Forelimb muscle (tissue), 1 donor: Measurements from ENCODE around the gene SCP2D1. TPM values are rescaled to one million over a fixed set of nuclear protein-coding genes. Genes with fewer than 3 reads are reported as not detected.

ENCODE experiments used
- DNase-seq: peaks from one replicate; pipeline ENCODE4 v3.0.0-alpha.2; 2013; ENCODE audit warnings: low read depth
- polyA plus RNA-seq: library from polyadenylated mRNA; unstranded; fragments of 120-200 nt; gene quantifications from one replicate; pipeline ENCODE4 v1.2.1, GENCODE V29; 2013; ENCODE audit not compliant: insufficient read length

SCP2D1 gene
- polyA plus RNA-seq, 1 donor, result not detected

GRCh38 chr20:18815194-18815942 is 1.8 kb downstream of the SCP2D1 start:
- DNase-seq, result no peak

GRCh38 chr20:18822832-18823231 is 9.2 kb downstream of the SCP2D1 start:
- no peak for DNase-seq

GRCh38 chr20:18831830-18832499 is 18.4 kb downstream of the SCP2D1 start:
- no peak for DNase-seq

GRCh38 chr20:18832546-18833200 is 19.1 kb downstream of the SCP2D1 start:
- no peak for DNase-seq

GRCh38 chr20:18835466-18836256 is 22.1 kb downstream of the SCP2D1 start:
- no peak for DNase-seq

- DNase-seq, result no peak
Observed at GRCh38 chr20:18837718-18838117, 24.1 kb downstream of the SCP2D1 start.

GRCh38 chr20:18839507-18840247 is 26.1 kb downstream of the SCP2D1 start:
- no peak for DNase-seq

GRCh38 chr20:18840248-18840645 is 26.7 kb downstream of the SCP2D1 start:
- DNase-seq, result no peak

- DNase-seq, result no peak
Observed at GRCh38 chr20:18845017-18845416, 31.4 kb downstream of the SCP2D1 start.

GRCh38 chr20:18847226-18847755 is 33.7 kb downstream of the SCP2D1 start:
- no peak for DNase-seq

- DNase-seq, result no peak
Observed at GRCh38 chr20:18849131-18849530, 35.5 kb downstream of the SCP2D1 start.

GRCh38 chr20:18851629-18852028 is 38.0 kb downstream of the SCP2D1 start:
- DNase-seq, result no peak

GRCh38 chr20:18852318-18852717 is 38.7 kb downstream of the SCP2D1 start:
- no peak for DNase-seq

- no peak for DNase-seq
Observed at GRCh38 chr20:18853216-18853615, 39.6 kb downstream of the SCP2D1 start.

- no peak for DNase-seq
Observed at GRCh38 chr20:18853946-18854646, 40.5 kb downstream of the SCP2D1 start.

- DNase-seq, result no peak
Observed at GRCh38 chr20:18855882-18856281, 42.3 kb downstream of the SCP2D1 start.

GRCh38 chr20:18856873-18857272 is 43.3 kb downstream of the SCP2D1 start:
- DNase-seq, result no peak

- DNase-seq, result no peak
Observed at GRCh38 chr20:18857640-18858039, 44.1 kb downstream of the SCP2D1 start.

- no peak for DNase-seq
Observed at GRCh38 chr20:18858816-18859215, 45.2 kb downstream of the SCP2D1 start.
